CD4-positive, alpha-beta T cell treated with Interleukin-15 for 1 hour (primary cell): Measurements from ENCODE around the gene GRPEL2.

Experiments used
- DNase-seq: peaks from one replicate; pipeline ENCODE4 v3.0.0-alpha.2; 2020

GRPEL2 gene

GRCh38 chr5:149320791-149321330 lies 24.4 kb upstream of the GRPEL2 start:
- DNase-seq = no peak

- no peak for DNase-seq
Measured at GRCh38 chr5:149322518-149322917, 22.8 kb upstream of the GRPEL2 start.

- no peak for DNase-seq
Measured at GRCh38 chr5:149323210-149323609, 22.1 kb upstream of the GRPEL2 start.

GRCh38 chr5:149323621-149324205 lies 21.6 kb upstream of the GRPEL2 start:
- DNase-seq = no peak

- no peak for DNase-seq
Measured at GRCh38 chr5:149324641-149325040, 20.7 kb upstream of the GRPEL2 start.

GRCh38 chr5:149325166-149325735 lies 20.0 kb upstream of the GRPEL2 start:
- no peak for DNase-seq

- no peak for DNase-seq
Measured at GRCh38 chr5:149325894-149326293, 19.4 kb upstream of the GRPEL2 start.

- no peak for DNase-seq
Measured at GRCh38 chr5:149326611-149327010, 18.7 kb upstream of the GRPEL2 start.

- DNase-seq = no peak
Measured at GRCh38 chr5:149328177-149328576, 17.1 kb upstream of the GRPEL2 start.

GRCh38 chr5:149333711-149334443 lies 11.4 kb upstream of the GRPEL2 start:
- DNase-seq = no peak

- DNase-seq = no peak
Measured at GRCh38 chr5:149337736-149338135, 7.6 kb upstream of the GRPEL2 start.

GRCh38 chr5:149338364-149338763 lies 6.9 kb upstream of the GRPEL2 start:
- no peak for DNase-seq

GRCh38 chr5:149340920-149341319 lies 4.4 kb upstream of the GRPEL2 start:
- no peak for DNase-seq

- no peak for DNase-seq
Measured at GRCh38 chr5:149341876-149342275, 3.4 kb upstream of the GRPEL2 start.

GRCh38 chr5:149344151-149344550 lies 1.1 kb upstream of the GRPEL2 start:
- DNase-seq = no peak

- no peak for DNase-seq
Measured at GRCh38 chr5:149345892-149346222, 558 bp downstream of the GRPEL2 start.

GRCh38 chr5:149348518-149348917 lies 3.2 kb downstream of the GRPEL2 start:
- no peak for DNase-seq

GRCh38 chr5:149349382-149349781 lies 4.1 kb downstream of the GRPEL2 start:
- DNase-seq = no peak

GRCh38 chr5:149352169-149352568 lies 6.9 kb downstream of the GRPEL2 start:
- DNase-seq = no peak

GRCh38 chr5:149353911-149354310 lies 8.6 kb downstream of the GRPEL2 start:
- DNase-seq = no peak

GRCh38 chr5:149355688-149356087 lies 10.4 kb downstream of the GRPEL2 start:
- DNase-seq = no peak

GRCh38 chr5:149356391-149356790 lies 11.1 kb downstream of the GRPEL2 start:
- DNase-seq = no peak

- peak; percentile 93 for DNase-seq
Measured at GRCh38 chr5:149357370-149358293, 12.3 kb downstream of the GRPEL2 start, which contains the start of gene PCYOX1L. TSS of gene PCYOX1L (plus strand) at chr5:149358046. CDS start at chr5:149358069, 23 bp downstream.
